Right hindlimb (tissue), 1 donor: ENCODE data around the gene GATAD2B.
"Not testable (repeated sequence)": the region's sequence is repeated elsewhere in the genome, so short reads cannot be mapped to it uniquely, and the experiment has no call there.

Experiments
- DNase-seq: peaks from one replicate; pipeline ENCODE4 v3.0.0-alpha.2; 2018

GATAD2B gene

DNA sequence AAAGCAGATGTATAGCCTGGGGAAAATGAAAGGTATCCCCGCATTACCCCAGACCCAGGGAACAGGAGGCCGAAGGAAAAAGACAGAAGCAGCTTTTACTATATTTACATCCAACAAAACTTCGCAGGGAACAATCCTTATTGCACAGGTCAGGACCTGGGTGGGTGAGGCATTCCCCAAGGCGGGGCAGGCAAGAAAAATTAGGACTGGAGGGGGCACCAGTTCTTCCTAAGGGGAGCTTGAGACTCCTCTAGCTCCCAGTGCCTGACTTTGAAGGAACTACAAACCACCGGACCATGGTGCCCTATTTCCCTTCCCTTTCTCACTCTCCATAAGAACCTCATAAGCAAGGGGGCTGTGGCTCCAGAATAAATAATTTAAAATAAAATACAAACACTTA lies 6.7 kb upstream of the GATAD2B start:
- DNase-seq = no peak

DNA sequence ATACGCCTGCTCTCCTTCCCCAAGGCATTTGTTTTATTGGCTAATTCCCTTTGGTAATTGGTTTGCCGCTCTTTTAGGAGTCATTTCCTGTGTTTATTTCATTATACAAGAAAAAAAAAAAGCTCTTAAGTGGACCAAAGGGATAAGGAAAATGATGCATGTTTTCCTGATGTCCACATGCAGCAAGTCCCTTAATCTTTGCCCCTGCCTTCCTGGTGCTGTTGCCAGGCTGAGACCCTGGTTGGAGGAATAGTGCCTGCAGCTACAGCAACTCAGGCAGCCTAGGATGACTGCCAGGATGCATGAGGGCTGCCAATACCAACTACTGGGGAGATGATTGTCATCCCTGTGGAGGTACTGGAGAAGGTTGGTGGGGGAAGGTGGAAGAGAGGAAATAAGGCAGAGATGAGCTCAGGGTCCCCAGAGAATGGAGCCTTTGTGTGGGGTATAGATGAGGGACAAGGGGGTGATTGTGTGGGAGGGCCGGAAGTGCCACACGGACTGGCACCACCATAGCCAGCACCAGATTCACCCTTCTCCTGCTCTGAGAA lies 6.1 kb upstream of the GATAD2B start:
- DNase-seq = no peak

GRCh38 chr1:153928245-153928644 lies 5.5 kb upstream of the GATAD2B start:
- no peak for DNase-seq

- no peak for DNase-seq
Observed at GRCh38 chr1:153926405-153926804, 3.6 kb upstream of the GATAD2B start.

DNA sequence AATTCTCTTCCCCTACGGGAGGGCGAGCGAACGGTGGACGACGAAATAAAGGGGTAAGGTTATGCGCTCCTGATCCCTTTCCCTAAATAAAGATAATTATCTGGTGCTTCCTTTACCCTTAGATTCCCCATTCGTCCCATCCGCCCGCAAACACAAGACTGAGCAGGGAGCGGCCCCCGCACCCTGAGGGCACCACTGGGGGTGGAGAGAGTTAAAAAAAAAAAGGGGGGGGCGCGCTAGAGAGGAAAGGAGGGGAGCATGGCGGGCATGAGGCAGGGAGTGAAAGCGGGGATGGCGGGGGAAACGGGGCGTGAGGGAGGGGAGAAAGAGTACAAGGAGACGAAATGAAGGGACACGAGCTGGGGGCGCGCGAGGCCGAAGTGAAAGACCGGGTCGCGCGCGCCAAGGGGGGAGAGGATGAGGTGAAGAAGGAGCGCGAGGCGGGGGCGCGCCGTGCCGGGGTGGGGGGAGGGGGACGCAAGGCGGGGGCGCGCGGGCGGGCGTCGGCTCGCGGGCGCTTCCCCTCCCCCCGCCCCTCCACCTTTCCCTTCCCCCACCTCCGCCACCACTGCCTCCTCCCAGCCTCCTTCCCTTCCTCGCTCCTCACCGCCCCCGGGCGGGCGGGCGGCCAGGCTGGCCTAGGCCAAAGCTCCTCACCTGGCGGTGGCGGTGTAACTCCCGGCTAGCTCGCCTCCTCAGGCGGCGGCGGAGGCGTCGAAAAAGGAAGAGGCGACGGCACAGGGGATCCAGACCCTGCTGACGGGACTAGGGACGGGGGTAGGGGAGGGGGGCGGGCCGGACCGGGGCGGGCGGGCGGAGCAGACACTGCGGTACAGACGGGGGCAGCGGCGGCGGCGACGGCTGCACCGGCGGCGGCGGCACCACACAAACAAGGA lies 448 bp downstream of the GATAD2B start:
- DNase-seq = no peak

GRCh38 chr1:153921803-153922075 lies 1.0 kb downstream of the GATAD2B start:
- DNase-seq = no peak

DNA sequence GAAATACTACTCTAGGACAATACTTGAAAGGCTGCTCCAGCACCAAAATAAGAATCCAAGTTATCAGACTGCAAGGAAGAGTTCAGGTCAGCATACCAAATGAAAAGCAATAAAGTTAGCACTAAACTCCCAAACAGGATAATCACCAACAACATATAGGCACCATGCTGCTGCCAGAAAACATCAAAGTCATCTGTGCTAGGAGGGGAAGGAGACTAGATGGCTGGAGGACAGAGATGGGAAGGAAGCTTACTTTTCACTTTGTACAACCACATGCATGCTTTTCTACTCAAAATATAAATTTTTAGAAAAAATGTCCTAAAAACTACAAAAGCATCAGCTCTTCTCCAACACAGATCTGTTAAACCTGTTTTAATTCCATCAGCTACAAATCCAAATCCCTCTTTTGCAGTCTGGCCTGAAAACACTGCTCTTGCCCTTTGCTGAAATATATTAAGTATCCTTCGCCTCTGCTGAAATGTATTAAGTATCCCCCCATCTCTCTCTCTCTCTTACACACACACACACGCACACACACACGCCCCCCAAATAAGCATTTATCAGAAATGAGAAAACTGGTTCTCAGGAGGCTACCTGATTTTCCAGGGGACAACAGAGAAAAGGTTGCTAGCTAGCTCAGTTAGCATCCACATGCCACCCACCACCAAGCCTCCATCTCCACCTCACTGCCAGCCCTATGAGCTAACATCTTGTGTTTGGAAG lies 1.5 kb downstream of the GATAD2B start:
- DNase-seq = no peak

- no peak for DNase-seq
Observed at GRCh38 chr1:153919876-153920852, 2.6 kb downstream of the GATAD2B start.

- DNase-seq = no peak
Observed at GRCh38 chr1:153916297-153916696, 6.5 kb downstream of the GATAD2B start.

DNA sequence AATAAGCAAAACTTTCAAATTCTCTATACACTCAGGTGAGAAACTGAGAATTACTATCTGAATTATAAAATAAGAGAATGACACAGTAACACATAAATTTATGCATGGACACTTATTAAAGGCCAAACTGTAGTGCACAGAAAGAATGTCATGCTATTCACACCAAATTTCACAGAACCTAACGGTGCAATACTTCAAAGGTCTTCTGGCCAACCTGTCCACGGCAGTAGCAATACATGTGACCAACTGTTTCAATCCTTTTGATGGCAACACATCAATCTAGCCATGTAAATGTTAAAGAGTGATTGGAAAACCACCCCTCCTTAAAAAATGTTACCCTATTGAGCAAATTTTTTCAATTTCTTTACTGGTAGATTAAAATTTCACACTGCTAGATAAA lies 10.4 kb downstream of the GATAD2B start:
- no peak for DNase-seq

- DNase-seq = not testable (repeated sequence)
Observed at GRCh38 chr1:153910560-153910959, 12.2 kb downstream of the GATAD2B start.

DNA sequence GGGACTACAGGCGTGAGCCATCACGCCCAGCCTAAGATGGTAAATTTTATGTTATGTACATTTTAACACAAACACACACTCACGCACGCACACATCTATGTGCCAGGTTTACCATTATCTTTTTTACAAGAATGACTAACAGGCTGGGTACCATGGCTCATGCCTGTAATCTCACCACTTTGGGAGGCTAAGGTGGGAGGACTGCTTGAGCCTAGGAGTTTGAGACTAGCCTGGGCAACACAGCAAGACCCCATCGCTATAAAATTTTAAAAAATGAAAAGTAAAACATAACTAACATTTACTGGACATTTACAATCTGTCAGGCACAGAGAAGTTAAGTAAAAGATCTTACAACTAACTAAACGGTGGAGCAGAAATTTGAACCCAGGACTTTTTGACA lies 14.7 kb downstream of the GATAD2B start:
- DNase-seq = no peak

- no peak for DNase-seq
Observed at GRCh38 chr1:153907134-153907533, 15.6 kb downstream of the GATAD2B start.

GRCh38 chr1:153906396-153906795 lies 16.4 kb downstream of the GATAD2B start:
- DNase-seq = no peak

DNA sequence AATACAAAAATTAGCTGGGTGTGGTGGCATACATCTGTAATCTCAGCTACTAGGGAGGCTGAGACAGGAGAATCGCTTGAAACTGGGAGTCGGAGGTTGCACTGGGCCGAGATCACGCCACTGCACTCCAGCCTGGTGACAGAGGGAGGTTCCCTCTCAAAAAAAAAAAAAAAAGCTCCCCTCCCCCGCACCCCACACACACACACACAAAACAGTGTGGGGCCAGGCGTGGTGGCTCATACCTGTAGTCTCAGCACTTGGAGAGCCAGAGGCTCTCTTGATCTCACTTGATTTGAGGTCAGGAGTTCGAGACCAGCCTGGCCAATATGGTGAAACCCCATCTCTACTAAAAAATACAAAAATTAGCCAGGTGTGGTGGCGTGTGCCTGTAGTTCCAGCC lies 16.9 kb downstream of the GATAD2B start:
- DNase-seq = not testable (repeated sequence)

- DNase-seq = no peak
Observed at GRCh38 chr1:153903841-153904455, 18.8 kb downstream of the GATAD2B start.

GRCh38 chr1:153899509-153899908 lies 23.3 kb downstream of the GATAD2B start:
- no peak for DNase-seq

DNA sequence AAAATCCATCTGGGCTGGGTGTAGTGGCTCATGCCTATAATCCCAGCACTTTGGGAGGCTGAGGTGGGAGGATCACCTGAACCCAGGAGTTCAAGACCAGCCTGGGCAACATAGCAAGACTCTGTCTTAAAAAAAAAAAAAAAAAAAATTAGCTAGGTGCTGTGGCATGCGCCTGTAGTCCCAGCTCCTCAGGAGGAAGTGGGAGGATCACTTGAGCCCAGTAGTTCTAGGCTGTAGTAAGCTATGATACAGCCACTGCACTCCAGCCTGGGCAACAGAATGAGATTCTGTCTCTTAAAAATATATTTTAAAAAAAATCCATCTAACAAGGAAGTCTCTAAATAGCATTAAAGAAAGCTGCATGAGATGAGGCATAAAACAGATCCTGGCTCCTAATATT lies 26.9 kb downstream of the GATAD2B start:
- not testable (repeated sequence) for DNase-seq

DNA sequence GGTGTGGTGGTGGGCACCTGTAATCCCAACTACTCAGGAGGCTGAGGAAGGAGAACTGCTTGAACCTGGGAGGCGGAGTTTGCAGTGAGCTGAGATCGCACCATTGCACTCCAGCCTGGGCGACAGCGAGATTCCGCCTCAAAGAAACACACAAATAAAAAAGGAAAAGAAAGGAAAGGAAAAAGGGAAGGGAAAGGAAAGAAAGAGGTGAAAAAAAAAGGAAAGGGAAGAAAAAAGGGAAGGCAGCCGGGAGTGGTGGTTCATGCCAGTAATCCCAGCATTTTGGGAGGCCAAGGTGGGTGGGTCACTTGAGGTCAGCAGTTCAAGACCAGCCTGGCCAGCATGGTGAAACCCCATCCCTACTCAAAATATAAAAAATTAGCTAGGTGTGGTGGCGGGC lies 31.7 kb downstream of the GATAD2B start:
- not testable (repeated sequence) for DNase-seq

GRCh38 chr1:153888533-153888932 lies 34.2 kb downstream of the GATAD2B start:
- DNase-seq = no peak

GRCh38 chr1:153886127-153886526 lies 36.6 kb downstream of the GATAD2B start:
- no peak for DNase-seq

DNA sequence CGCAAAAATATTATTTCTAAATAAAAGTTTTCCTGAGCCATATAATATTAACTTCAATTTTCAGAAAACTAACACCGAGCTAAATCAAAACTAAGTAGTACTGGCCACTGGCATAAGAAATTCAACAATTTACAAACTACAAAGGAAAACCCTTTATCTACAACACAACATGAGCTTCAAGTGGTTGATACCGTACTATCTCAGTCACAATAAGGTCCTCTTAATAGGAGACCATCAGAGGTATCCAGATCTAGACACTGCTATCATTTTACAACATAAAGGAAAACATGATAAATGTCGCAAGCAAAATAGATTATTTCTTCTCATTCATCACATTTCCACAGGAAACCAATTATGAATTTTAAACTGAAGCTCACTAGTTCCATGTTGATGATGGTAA lies 39.5 kb downstream of the GATAD2B start:
- DNase-seq = no peak
